ENCODE results near the gene VOPP1. TPM values are rescaled to one million over a fixed set of nuclear protein-coding genes. Genes with fewer than 3 reads are reported as not detected.

VOPP1 gene
- total RNA-seq, 1 experiment from 2014 or later, result 63.9 TPM

- TF ChIP-seq, protein P1, sequence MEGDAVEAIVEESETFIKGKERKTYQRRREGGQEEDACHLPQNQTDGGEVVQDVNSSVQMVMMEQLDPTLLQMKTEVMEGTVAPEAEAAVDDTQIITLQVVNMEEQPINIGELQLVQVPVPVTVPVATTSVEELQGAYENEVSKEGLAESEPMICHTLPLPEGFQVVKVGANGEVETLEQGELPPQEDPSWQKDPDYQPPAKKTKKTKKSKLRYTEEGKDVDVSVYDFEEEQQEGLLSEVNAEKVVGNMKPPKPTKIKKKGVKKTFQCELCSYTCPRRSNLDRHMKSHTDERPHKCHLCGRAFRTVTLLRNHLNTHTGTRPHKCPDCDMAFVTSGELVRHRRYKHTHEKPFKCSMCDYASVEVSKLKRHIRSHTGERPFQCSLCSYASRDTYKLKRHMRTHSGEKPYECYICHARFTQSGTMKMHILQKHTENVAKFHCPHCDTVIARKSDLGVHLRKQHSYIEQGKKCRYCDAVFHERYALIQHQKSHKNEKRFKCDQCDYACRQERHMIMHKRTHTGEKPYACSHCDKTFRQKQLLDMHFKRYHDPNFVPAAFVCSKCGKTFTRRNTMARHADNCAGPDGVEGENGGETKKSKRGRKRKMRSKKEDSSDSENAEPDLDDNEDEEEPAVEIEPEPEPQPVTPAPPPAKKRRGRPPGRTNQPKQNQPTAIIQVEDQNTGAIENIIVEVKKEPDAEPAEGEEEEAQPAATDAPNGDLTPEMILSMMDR (IDR thresholded peaks at IDR 0.05), result no peak
- TF ChIP-seq ZNF317 (CRISPR knock-in tag; IDR thresholded peaks at IDR 0.05; ENCODE audit: borderline replicate concordance, low read depth), result no peak
- no peak for TF ChIP-seq TEAD4 (CRISPR knock-in tag; IDR thresholded peaks at IDR 0.05)
- no peak for TF ChIP-seq MYBL2 (CRISPR knock-in tag; IDR thresholded peaks at IDR 0.05)
- TF ChIP-seq GTF2I (CRISPR knock-in tag; conservative IDR thresholded peaks at IDR 0.05), result no peak
These were observed 86.7 kb downstream of the VOPP1 start (continued) for GRCh38 chr7:55485501-55486191.

DNA sequence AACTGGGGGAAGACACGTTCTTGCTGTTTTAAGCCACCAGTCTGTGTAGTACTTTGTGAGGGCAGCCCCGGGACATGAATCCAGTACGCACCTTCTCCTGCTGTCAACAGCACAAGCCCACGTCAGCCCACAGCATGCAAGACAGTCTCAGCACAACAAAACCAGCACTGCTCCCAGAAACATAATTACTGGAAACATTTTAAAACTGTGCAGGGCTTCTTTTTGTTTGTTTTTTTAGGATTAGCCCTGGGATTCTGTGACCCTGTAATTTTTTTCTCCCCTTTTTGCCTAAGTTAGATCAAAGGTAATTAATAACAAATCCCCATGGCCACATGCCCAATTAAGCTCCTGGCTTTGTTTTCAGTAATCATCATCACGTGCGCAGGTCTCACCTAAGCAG, 87.5 kb downstream of the VOPP1 start:
- Mint-ChIP-seq H3K27ac (peak overlapping the region; percentile 61), H3K27me3 (ENCODE audit: low read depth) (no peaks in the 10 kb centered on the region), H3K36me3 (peaks cover 21% of the 10 kb centered on the region), H3K9me3 (no peaks in the 10 kb centered on the region), H3K4me3 (no peak overlapping the region), H3K4me1 (peaks cover 13% of the 10 kb centered on the region)
- POLR2A ChIA-PET, result interaction anchor here (0.6 kb wide), 1 partner anchor 19 kb away, joined by 3 read pairs; no protein-coding TSS in a partner anchor
- no peak for DNase-seq (ENCODE audit: low spot score)
- CTCF ChIA-PET, result no interaction called here
- ATAC-seq, result no peak
- TF ChIP-seq, protein P2, sequence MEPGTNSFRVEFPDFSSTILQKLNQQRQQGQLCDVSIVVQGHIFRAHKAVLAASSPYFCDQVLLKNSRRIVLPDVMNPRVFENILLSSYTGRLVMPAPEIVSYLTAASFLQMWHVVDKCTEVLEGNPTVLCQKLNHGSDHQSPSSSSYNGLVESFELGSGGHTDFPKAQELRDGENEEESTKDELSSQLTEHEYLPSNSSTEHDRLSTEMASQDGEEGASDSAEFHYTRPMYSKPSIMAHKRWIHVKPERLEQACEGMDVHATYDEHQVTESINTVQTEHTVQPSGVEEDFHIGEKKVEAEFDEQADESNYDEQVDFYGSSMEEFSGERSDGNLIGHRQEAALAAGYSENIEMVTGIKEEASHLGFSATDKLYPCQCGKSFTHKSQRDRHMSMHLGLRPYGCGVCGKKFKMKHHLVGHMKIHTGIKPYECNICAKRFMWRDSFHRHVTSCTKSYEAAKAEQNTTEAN (CRISPR knock-in tag; IDR thresholded peaks at IDR 0.05), result no peak
- TF ChIP-seq MYBL2 (CRISPR knock-in tag; IDR thresholded peaks at IDR 0.05) (no peak), ZNF671 (CRISPR knock-in tag; IDR thresholded peaks at IDR 0.05) (no peak), FOXP4 (CRISPR knock-in tag; IDR thresholded peaks at IDR 0.05) (no peak), FOXJ3 (CRISPR knock-in tag; IDR thresholded peaks at IDR 0.05; ENCODE audit: borderline replicate concordance) (no peak), OVOL2 (CRISPR knock-in tag; IDR thresholded peaks at IDR 0.05; ENCODE audit: borderline replicate concordance) (no peak), ZNF425 (CRISPR knock-in tag; conservative IDR thresholded peaks at IDR 0.05) (no peak), ZNF416 (CRISPR knock-in tag; IDR thresholded peaks at IDR 0.05) (no peak), TP53 (CRISPR knock-in tag; IDR thresholded peaks at IDR 0.05) (no peak), ELF4 (CRISPR knock-in tag; IDR thresholded peaks at IDR 0.05; ENCODE audit: low read depth) (no peak), NR2C2 (CRISPR knock-in tag; IDR thresholded peaks at IDR 0.05) (no peak), ZNF219 (CRISPR knock-in tag; IDR thresholded peaks at IDR 0.05; ENCODE audit: borderline replicate concordance) (no peak)
- TF ChIP-seq, protein P3, sequence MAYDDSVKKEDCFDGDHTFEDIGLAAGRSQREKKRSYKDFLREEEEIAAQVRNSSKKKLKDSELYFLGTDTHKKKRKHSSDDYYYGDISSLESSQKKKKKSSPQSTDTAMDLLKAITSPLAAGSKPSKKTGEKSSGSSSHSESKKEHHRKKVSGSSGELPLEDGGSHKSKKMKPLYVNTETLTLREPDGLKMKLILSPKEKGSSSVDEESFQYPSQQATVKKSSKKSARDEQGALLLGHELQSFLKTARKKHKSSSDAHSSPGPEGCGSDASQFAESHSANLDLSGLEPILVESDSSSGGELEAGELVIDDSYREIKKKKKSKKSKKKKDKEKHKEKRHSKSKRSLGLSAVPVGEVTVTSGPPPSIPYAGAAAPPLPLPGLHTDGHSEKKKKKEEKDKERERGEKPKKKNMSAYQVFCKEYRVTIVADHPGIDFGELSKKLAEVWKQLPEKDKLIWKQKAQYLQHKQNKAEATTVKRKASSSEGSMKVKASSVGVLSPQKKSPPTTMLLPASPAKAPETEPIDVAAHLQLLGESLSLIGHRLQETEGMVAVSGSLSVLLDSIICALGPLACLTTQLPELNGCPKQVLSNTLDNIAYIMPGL (CRISPR knock-in tag; IDR thresholded peaks at IDR 0.05), result no peak

Data from WTC11 (cell line).